ENCODE data around the gene RAI14.
A peak's percentile ranks its signal among the peaks of the same experiment; 100 is the strongest.

The RAI14 gene

GRCh38 chr5:34648039-34648839, 7.9 kb upstream of the RAI14 start:
- no peak for DNase-seq

GRCh38 chr5:34648840-34649158, 7.3 kb upstream of the RAI14 start:
- DNase-seq: no peak

DNA sequence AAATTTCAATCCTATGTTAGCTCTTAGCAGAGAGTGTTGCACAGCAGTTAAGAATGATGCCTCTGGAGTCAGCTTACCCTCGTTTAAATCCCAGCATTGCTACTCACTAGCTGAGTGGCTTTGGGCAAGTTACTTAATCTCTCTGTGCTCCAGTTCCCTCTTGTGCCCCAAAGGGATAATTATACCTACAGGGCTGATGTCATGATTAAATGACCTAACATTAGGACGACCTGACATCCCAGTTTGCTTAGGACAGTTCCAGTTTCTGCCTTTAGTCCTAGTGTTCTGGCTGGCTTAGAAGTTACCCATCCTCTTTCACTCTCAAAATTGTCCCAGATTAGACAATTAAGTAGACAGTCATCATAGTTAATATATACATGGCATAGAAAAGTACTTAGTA, 4.3 kb upstream of the RAI14 start:
- no peak for DNase-seq

GRCh38 chr5:34652466-34652865, 3.7 kb upstream of the RAI14 start:
- DNase-seq: no peak

DNA sequence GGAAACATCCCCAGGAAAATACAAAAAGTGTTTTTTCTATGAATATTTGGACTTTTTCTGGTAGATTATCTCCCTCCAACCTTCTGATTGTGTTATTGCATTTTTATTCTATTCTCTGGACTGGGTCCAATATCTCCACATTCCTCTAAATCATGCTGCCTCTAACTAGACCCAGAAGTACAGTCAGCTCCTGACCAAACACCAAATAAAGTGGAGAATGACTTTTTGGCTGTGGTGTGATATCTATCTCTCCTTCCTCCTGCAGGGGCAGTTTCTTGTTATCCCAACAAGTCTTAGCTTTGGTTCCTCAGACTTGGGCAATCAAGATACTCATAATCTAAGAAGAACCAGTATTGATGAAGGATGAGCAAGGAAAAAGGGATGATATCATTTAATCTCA, 3.2 kb upstream of the RAI14 start:
- DNase-seq: peak in 1 of 2 experiments; percentile 34

DNA sequence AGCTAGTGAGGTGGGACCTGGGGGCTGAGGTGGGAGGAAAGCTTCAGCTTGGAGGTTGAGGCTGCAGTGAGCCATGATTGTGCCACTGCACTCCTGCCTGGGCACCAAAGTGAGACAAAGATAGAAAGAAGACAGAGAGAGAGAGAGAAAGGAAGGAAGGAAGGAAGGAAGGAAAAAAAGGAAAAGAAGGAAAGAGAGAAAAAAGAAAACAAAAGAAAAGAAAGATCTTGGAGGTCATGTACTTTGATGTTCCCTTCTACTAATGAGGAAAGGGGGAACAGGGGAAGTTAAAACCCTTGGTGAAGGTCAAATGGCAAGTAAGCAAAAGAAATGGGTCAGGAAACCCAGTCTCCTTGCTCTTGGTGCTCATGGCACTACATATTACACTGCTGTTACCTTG, 2.4 kb upstream of the RAI14 start:
- no peak for DNase-seq

GRCh38 chr5:34655354-34655991, 655 bp upstream of the RAI14 start:
- no peak for DNase-seq

- no peak for DNase-seq
Observed at GRCh38 chr5:34656700-34657273, 659 bp downstream of the RAI14 start.

- peak in 1 of 2 experiments; percentile 25 for DNase-seq
Observed at GRCh38 chr5:34657274-34657921, 1.3 kb downstream of the RAI14 start.

- DNase-seq: no peak
Observed at GRCh38 chr5:34657988-34658387, 1.9 kb downstream of the RAI14 start.

GRCh38 chr5:34659168-34659567, 3.0 kb downstream of the RAI14 start:
- no peak for DNase-seq

- DNase-seq: no peak
Observed at GRCh38 chr5:34660444-34660843, 4.3 kb downstream of the RAI14 start.

- DNase-seq: no peak
Observed at GRCh38 chr5:34663771-34664496, 7.8 kb downstream of the RAI14 start.

- no peak for DNase-seq
Observed at GRCh38 chr5:34666392-34667080, 10.4 kb downstream of the RAI14 start.

- DNase-seq: no peak
Observed at GRCh38 chr5:34667705-34668104, 11.6 kb downstream of the RAI14 start.

DNA sequence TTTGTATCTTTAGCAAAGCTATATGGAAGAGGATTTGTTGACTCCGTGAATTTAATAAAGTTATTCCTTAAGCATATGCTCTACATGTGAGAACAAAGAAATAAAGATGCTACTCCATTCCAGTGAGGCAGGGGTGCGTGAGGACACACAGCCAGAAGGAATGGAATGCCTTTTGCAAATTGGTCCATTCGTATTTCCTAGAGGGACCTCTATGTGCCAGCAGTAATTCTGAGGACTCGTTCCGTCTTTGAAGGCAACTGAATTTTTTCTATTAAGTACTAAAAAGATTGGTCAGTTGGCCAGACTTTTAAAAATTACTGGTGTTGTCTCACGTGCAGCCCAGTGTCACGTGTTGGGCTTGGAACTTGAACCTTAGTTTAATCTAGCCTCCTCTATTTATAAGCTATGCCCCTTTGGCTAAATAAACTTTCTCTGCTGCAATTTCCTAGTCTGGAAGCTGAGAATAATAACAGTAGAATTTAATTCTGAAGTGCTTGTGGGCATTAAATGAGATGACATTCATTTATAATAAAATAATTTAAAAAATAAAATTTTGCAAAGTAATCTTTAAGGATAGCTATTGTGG, 13.9 kb downstream of the RAI14 start:
- DNase-seq: no peak

GRCh38 chr5:34672196-34672595, 16.1 kb downstream of the RAI14 start:
- no peak for DNase-seq

DNA sequence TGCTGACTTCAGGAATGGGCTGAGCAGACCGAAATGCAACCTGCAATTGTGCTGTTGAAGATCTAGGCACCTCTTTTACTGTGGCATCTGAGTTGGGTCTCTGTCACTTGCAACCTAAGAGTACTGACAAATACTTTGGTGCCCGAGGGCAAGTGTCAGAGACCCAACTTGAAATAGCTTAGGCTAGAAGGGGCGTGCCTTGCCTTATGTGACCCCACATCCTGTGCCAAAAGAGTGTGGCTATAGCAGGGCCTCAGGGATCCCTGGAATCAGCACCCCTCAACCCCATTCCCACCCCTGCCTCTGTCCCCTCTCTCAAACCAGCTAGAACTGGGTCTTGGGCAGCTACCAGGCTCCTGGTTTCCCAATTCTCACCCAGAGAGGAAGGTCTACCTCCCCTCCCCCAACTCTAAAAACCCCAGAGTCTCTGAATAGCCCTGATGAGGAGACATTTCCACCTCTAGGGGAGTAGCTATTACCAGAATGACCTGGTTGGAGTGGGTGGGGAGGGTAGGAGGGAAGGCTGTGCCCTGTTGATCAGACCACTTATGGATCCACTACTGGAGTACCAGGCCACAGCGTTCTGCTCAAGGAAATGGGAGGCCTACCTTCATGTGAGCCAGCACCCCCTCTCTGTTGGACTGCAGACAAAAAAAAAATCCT, 17.5 kb downstream of the RAI14 start:
- DNase-seq: no peak

GRCh38 chr5:34674187-34674586, 18.1 kb downstream of the RAI14 start:
- no peak for DNase-seq

DNA sequence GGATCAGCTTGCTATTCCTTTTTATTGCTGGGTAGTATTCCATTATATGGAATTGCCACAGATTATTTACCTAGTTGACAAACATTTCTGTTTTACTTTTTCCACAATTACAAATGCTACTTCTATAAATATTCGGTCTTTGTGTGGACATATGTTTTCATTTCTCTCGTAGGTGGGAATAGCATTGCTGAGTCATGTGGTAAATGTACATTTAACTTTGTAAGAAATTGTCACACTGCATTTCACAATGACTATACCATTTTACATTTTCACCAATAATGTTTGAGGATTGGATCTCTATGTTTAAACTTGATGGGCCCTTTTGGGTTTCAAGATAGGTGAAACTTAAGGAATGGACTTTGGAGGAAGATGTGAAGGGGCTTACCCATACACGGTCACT, 19.7 kb downstream of the RAI14 start:
- DNase-seq: no peak

DNA sequence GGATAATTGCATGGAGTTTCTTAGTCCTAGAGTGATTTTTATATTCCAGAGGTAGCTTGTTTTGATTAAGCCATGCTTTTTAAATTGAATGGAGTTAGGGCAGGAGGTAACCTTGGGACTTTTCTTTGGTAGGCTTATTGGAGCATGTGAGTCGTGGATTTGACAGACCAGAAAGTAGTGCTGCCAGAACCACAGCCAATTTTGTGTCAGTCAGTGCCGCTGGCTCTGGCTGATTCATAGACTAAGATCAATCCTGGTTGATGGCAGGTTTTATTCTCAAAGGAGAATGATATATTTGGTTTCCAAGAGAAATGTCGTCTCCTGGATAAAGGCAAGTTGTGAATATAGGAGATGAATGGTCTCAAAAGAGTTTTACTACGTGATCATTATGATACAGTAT, 20.3 kb downstream of the RAI14 start:
- peak; percentile 26 to 60 for DNase-seq

DNA sequence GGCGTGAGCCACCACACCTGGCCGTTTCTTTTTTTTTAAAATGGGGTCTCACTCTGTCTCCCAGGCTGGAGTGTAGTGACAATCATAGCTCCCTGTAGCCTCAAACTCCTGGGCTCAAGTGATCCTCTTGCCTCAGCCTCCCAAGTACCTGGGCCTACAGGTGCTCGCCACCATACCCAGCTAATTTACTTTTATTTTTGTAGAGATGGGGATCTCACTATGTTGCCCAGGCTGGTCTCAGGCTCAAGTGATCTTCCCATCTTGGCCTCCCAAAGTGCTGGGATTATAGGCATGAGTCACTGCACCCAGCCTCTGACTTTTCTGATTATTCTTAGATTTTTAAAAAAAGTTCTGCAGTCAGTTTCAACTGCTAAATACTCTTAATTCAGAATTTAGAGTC, 21.3 kb downstream of the RAI14 start:
- DNase-seq: no peak

Measured in NCI-H446 (cell line).